CD4-positive, alpha-beta T cell treated with Interferon gamma for 1 hour (primary cell): Measurements from ENCODE around the gene FBXO31.
"Not testable (repeated sequence)": the region's sequence is repeated elsewhere in the genome, so short reads cannot be mapped to it uniquely, and the experiment has no call there.

Experiments
- DNase-seq: peaks from one replicate; pipeline ENCODE4 v3.0.0-alpha.2; 2020

FBXO31 gene

GRCh38 chr16:87384162-87384874 is 742 bp upstream of the FBXO31 start:
- no peak for DNase-seq

- DNase-seq = no peak
These were observed 1.4 kb downstream of the FBXO31 start for GRCh38 chr16:87382023-87382785.

- no peak for DNase-seq
These were observed 2.7 kb downstream of the FBXO31 start for GRCh38 chr16:87380881-87381280.

- no peak for DNase-seq
These were observed 3.2 kb downstream of the FBXO31 start for GRCh38 chr16:87380403-87380802.

- DNase-seq = not testable (repeated sequence)
These were observed 4.2 kb downstream of the FBXO31 start for GRCh38 chr16:87379312-87379752.

- no peak for DNase-seq
These were observed 6.9 kb downstream of the FBXO31 start for GRCh38 chr16:87376660-87377059.

- DNase-seq = no peak
These were observed 8.0 kb downstream of the FBXO31 start for GRCh38 chr16:87375426-87376135.

GRCh38 chr16:87374313-87374712 is 9.3 kb downstream of the FBXO31 start:
- DNase-seq = no peak

GRCh38 chr16:87372305-87372704 is 11.3 kb downstream of the FBXO31 start:
- DNase-seq = no peak

GRCh38 chr16:87371261-87371866 is 12.2 kb downstream of the FBXO31 start:
- no peak for DNase-seq

GRCh38 chr16:87369796-87370719 is 13.5 kb downstream of the FBXO31 start:
- DNase-seq = no peak

GRCh38 chr16:87369117-87369765 is 14.3 kb downstream of the FBXO31 start:
- no peak for DNase-seq

GRCh38 chr16:87368029-87368770 is 15.4 kb downstream of the FBXO31 start:
- DNase-seq = no peak

- DNase-seq = no peak
These were observed 16.0 kb downstream of the FBXO31 start for GRCh38 chr16:87367529-87367928.

GRCh38 chr16:87366930-87367329 is 16.6 kb downstream of the FBXO31 start:
- DNase-seq = no peak

- no peak for DNase-seq
These were observed 17.3 kb downstream of the FBXO31 start for GRCh38 chr16:87366288-87366687.

- DNase-seq = no peak
These were observed 18.4 kb downstream of the FBXO31 start for GRCh38 chr16:87365021-87365713.

- no peak for DNase-seq
These were observed 19.7 kb downstream of the FBXO31 start for GRCh38 chr16:87363771-87364455.

GRCh38 chr16:87362828-87363559 is 20.6 kb downstream of the FBXO31 start:
- not testable (repeated sequence) for DNase-seq
